ENCODE results near the gene BHMT.

- TF ChIP-seq CTCF (IDR thresholded peaks at IDR 0.05; ENCODE audit: low read depth, low read length, missing input control) (no peak), GABPA (IDR thresholded peaks at IDR 0.05 in 1 of 2, conservative IDR thresholded peaks at IDR 0.05 in 1 of 2) (no peak), MAX (IDR thresholded peaks at IDR 0.05) (peak; percentile 36), REST (IDR thresholded peaks at IDR 0.05) (no peak), RAD21 (IDR thresholded peaks at IDR 0.05) (no peak), TAF1 (conservative IDR thresholded peaks at IDR 0.05) (no peak), SP1 (IDR thresholded peaks at IDR 0.05) (no peak), RXRA (IDR thresholded peaks at IDR 0.05) (no peak), JUND (IDR thresholded peaks at IDR 0.05) (peak in 1 of 2 donors; percentile 66), ATF3 (IDR thresholded peaks at IDR 0.05) (no peak), ZBTB33 (IDR thresholded peaks at IDR 0.05) (no peak), EGR1 (IDR thresholded peaks at IDR 0.05; ENCODE audit: low read depth in 2 of 2) (no peak)
These were observed 37.0 kb upstream of the BHMT start for GRCh38 chr5:79074641-79075040.
